T-helper 9 cell (primary cell): ENCODE results near the gene PLXNC1.

ENCODE experiments used
- DNase-seq: peaks from one replicate; pipeline ENCODE4 v3.0.0-alpha.2; 2020

PLXNC1 gene

GRCh38 chr12:94162108-94162507, 13.7 kb downstream of the PLXNC1 start:
- no peak for DNase-seq

GRCh38 chr12:94163850-94164249, 15.5 kb downstream of the PLXNC1 start:
- DNase-seq = no peak

GRCh38 chr12:94165138-94165537, 16.8 kb downstream of the PLXNC1 start:
- no peak for DNase-seq

GRCh38 chr12:94165670-94166364, 17.4 kb downstream of the PLXNC1 start:
- no peak for DNase-seq

- DNase-seq = no peak
These were observed 18.8 kb downstream of the PLXNC1 start for GRCh38 chr12:94167071-94167755.

- DNase-seq = no peak
These were observed 19.5 kb downstream of the PLXNC1 start for GRCh38 chr12:94167756-94168416.

- DNase-seq = no peak
These were observed 21.1 kb downstream of the PLXNC1 start for GRCh38 chr12:94169495-94169894.

GRCh38 chr12:94169966-94170689, 21.8 kb downstream of the PLXNC1 start:
- no peak for DNase-seq

- DNase-seq = no peak
These were observed 22.6 kb downstream of the PLXNC1 start for GRCh38 chr12:94170690-94171594.

- no peak for DNase-seq
These were observed 23.2 kb downstream of the PLXNC1 start for GRCh38 chr12:94171595-94171930.

GRCh38 chr12:94172031-94172430, 23.7 kb downstream of the PLXNC1 start:
- DNase-seq = no peak

GRCh38 chr12:94172973-94173372, 24.6 kb downstream of the PLXNC1 start:
- no peak for DNase-seq

GRCh38 chr12:94173660-94174265, 25.4 kb downstream of the PLXNC1 start:
- DNase-seq = no peak

GRCh38 chr12:94174576-94174975, 26.2 kb downstream of the PLXNC1 start:
- DNase-seq = no peak

GRCh38 chr12:94175763-94176668, 27.6 kb downstream of the PLXNC1 start:
- DNase-seq = no peak

GRCh38 chr12:94178054-94178453, 29.7 kb downstream of the PLXNC1 start:
- no peak for DNase-seq

- no peak for DNase-seq
These were observed 30.5 kb downstream of the PLXNC1 start for GRCh38 chr12:94178882-94179281.

GRCh38 chr12:94179723-94180122, 31.3 kb downstream of the PLXNC1 start:
- DNase-seq = no peak

- no peak for DNase-seq
These were observed 32.4 kb downstream of the PLXNC1 start for GRCh38 chr12:94180558-94181296.
